Activated CD4-positive, CD25-positive, alpha-beta regulatory T cell (primary cell): ENCODE measurements around the gene CYP3A4.
"Not testable (repeated sequence)": the region's sequence is repeated elsewhere in the genome, so short reads cannot be mapped to it uniquely, and the experiment has no call there.

Experiments
- DNase-seq, 4 experiments: peaks; one replicate each; lab custom pipeline; 2025; lab: John Stamatoyannopoulos, UW

The CYP3A4 gene

DNA sequence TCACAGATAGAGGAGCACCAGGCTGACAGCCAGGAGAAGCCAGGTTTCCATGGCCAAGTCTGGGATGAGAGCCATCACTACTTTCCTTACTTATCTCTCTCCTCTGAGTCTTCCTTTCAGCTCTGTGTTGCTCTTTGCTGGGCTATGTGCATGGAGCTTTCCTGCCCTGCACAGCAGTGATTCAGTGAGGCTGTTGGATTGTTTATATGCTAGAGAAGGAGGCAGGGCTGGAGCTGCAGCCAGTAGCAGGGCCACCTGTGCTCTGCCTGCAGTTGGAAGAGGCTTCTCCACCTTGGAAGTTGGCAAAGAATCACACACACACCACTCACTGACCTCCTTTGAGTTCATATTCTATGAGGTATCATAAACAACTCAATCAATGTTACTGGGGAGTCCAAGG, at the start of gene CYP3A4:
Gene CYP3A4, minus strand, starts transcription at position 178 of the 400 bp plus-strand sequence. Its CDS starts 103 bp downstream, at position 75.
- DNase-seq: no peak

DNA sequence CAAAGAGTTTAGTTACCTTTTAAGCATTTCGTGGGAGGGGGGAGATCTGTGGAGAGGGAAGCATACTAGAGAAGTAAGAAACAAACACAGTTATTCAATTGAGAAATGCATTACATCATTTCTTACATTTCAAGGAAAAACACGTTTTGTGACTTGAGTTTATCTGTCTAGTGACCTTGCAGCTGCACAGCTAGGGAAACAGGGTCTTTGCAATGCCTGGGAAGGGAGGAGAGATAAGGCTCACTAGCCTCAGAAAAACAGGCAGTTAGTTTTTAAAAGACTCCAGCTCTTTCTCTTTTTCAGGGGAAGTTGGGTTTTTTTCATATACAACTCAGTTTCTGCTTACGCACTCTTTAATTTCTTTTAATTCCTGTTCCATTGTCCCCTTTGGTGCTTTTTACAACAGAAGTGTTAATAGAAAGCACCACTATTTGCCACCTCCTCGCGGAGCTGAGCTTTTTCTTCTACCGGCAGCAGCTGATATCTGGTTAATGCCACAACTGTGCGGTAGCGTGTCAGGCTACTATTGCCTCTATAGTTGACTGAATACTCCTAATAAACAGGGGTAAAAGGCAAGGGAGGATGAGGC, 49.4 kb upstream of the CYP3A4 start:
- DNase-seq: no peak

- DNase-seq: no peak
These were observed 47.6 kb upstream of the CYP3A4 start for GRCh38 chr7:99831595-99831994.

- no peak for DNase-seq
These were observed 45.7 kb upstream of the CYP3A4 start for GRCh38 chr7:99829524-99830160.

- no peak for DNase-seq
These were observed 44.8 kb upstream of the CYP3A4 start for GRCh38 chr7:99828811-99829210.

- no peak for DNase-seq
These were observed 43.2 kb upstream of the CYP3A4 start for GRCh38 chr7:99827040-99827778.

GRCh38 chr7:99825873-99826272, 41.9 kb upstream of the CYP3A4 start:
- DNase-seq: no peak

DNA sequence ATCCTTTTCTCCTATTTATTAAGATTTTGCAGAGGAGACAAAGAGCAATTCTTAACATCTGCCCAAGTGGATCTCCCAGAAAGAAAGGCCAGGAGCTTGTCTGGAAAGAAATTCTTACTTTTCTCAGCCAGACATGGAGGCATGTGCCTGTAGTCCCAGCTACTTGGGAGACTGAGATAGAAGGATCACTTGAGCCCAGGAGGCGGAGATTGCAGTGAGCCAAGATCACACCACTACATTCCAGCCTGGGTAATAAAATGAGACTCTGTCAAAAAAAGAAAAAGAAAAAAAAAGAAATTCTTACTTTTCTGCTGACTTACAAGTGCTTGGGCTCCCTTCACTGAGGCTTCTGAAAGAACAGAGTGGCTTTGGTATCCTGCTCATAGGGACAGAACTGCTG, 41.5 kb upstream of the CYP3A4 start:
- DNase-seq: no peak

DNA sequence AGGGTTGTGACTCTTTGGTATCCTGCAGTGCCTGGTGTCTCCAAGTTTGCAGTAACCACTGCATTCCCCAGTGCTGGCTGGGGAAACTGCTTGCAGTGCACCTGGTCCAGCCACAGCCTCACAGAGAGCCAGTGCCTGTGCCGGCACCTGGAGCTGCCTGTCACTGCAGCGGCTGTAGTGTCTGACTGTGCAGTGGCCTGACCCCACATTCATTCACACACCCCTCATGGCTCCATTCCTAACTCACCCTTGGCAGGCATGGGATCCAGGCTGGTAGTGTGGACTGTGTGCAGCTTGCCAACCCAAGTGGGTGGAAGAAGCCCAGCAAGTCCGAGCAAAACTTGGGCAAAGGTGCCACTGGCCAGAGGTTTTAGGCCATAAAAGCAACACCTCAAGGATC, 40.1 kb upstream of the CYP3A4 start:
- DNase-seq: no peak

DNA sequence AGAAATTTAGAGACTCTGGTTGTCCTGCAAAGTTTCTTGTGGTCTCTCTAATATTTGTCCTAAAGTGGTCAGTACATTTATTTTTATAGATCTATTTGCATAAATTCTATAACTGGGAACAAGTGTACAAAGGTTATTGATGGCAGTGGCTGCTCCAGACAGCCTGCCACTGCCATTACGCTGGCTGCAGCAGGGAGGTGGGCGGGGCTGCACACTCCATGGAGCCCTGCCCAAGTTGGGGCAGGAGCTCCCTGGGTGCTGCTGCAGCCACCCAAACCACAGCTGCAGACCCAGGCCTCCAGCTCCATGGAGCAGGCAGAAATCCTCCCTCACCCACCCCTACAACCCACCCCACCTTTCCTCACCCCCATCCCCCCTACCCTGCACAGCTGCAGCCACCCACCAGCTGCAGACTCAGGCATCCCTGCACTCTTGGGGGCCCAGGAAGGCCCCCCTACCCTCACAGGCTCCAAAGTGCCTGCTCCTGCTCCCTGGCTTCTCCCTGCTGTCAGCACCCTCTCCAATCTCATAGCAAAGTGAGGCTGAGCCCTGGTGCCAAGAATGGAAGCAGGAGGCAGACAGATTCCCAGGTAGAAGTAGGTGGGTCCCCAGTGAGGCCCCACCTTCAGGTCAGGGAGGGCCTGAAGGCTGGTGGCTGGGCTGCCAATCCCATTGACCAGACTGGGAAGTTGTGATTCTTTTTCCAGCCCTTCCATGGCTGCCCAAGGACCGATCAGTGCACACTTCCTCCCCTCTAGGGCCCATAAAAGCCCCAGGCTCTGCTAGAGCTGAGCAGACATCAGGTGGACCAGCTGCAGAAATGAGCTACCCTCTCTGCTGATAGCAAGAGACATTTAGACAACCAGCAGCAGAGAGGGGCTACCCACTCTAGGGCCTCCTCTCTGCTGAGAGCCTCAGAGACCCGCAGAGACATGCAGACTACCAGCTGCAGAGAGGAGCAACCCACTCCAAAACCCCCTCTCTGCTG, 39.0 kb upstream of the CYP3A4 start:
- DNase-seq: no peak

- no peak for DNase-seq
These were observed 36.5 kb upstream of the CYP3A4 start for GRCh38 chr7:99820408-99821027.

DNA sequence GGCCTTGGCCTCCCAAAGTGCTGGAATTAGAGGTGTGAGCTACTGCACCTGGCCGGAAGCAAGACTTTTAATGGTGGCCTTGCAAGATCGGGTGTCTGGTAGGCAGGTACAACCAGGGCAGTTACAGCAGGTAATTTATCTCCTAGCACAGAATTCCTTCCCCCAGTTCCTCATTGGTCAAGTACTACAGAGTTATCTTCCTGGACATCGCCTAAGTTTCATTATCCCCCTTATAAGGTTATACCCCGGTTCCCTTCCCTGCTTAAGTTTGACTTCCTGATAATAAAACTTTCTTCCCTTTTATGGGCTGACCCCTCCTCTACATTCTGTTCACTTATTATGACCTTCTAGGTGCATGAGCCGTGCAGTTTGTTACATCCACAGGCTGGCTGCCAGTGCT, 24.8 kb upstream of the CYP3A4 start:
- DNase-seq: no peak

DNA sequence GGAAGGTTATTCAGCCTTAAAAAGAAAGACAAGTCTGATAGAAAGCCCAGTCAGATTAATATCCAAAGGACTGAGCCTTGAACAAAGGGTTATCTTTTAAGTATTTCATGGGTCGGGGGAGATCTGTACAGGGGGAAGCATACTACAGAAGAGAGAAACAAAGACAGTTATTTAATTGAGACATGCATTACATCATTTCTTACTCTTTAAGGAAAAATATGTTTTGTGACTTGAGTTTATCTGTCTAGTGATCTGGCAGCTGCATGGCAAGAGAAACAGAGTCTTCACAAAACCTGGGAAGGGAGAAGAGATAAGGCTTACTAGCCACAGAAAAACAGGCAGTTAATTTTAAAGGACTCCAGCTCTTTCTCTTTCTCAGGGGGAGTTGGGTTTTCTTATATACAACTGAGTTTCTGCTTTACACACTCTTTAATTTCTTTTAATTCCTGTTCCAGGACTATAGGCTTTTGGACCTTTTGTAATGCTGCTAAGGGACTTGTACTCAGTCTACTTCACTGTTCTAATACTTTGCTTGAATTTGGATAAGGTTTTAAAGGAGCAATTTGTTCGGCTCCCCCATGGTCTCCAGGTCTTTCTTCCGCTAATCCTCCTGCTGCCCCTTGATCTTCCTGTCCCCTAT, 23.0 kb upstream of the CYP3A4 start:
- no peak for DNase-seq

GRCh38 chr7:99805641-99806040, 21.7 kb upstream of the CYP3A4 start:
- DNase-seq: no peak

- not testable (repeated sequence) for DNase-seq
These were observed 19.1 kb upstream of the CYP3A4 start for GRCh38 chr7:99803118-99803517.

GRCh38 chr7:99801407-99801806, 17.4 kb upstream of the CYP3A4 start:
- DNase-seq: not testable (repeated sequence)

DNA sequence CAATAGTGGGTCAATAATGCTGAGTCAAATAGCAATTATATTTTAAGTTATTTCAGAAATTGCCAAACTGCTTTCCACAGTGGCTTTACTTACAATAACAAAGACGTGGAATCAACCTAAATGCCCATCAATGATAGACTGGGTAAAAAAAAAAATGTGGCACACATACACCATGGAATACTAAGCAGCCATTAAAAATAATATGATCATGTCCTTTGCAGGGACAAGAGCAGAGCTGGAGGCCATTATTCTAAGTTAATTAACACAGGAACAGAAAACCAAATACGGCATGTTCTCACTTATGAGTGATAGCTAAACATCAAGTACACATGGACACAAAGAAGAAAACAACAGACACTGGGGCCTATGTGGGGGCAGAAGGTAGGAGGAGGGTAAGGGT, 15.0 kb upstream of the CYP3A4 start:
- DNase-seq: no peak

GRCh38 chr7:99795864-99796263, 11.9 kb upstream of the CYP3A4 start:
- DNase-seq: not testable (repeated sequence)

GRCh38 chr7:99794585-99795502, 10.9 kb upstream of the CYP3A4 start:
- DNase-seq: no peak

- DNase-seq: no peak
These were observed 9.5 kb upstream of the CYP3A4 start for GRCh38 chr7:99793443-99793842.
